HG03565 (cell line): ENCODE measurements around the gene MCM7.

ENCODE experiments used
- ATAC-seq: cut with Tn5 transposase; IDR thresholded peaks from one replicate; pipeline ENCODE4 v1.9.1; 2021; ENCODE audit warnings: mild to moderate bottlenecking, moderate library complexity; ENCODE audit not compliant: unreplicated experiment

Gene MCM7

GRCh38 chr7:100075418-100075817 lies 25.8 kb downstream of the MCM7 start:
- no peak for ATAC-seq

- ATAC-seq: no peak
Measured at GRCh38 chr7:100074841-100075240, 26.4 kb downstream of the MCM7 start.

- ATAC-seq: no peak
Measured at GRCh38 chr7:100072462-100072861, 28.7 kb downstream of the MCM7 start.

GRCh38 chr7:100071018-100071723 lies 30.0 kb downstream of the MCM7 start:
- no peak for ATAC-seq

GRCh38 chr7:100069991-100070390 lies 31.2 kb downstream of the MCM7 start:
- ATAC-seq: no peak

- no peak for ATAC-seq
Measured at GRCh38 chr7:100066953-100067352, 34.2 kb downstream of the MCM7 start.

GRCh38 chr7:100065452-100066186 lies 35.6 kb downstream of the MCM7 start:
- no peak for ATAC-seq

- ATAC-seq: no peak
Measured at GRCh38 chr7:100064162-100064561, 37.0 kb downstream of the MCM7 start.

GRCh38 chr7:100063376-100063775 lies 37.8 kb downstream of the MCM7 start:
- ATAC-seq: no peak

GRCh38 chr7:100061518-100062193 lies 39.5 kb downstream of the MCM7 start:
- no peak for ATAC-seq

- no peak for ATAC-seq
Measured at GRCh38 chr7:100059251-100059739, 41.9 kb downstream of the MCM7 start.

GRCh38 chr7:100057006-100057405 lies 44.2 kb downstream of the MCM7 start:
- ATAC-seq: no peak

GRCh38 chr7:100053215-100053614 lies 48.0 kb downstream of the MCM7 start:
- no peak for ATAC-seq

- ATAC-seq: no peak
Measured at GRCh38 chr7:100051611-100052010, 49.6 kb downstream of the MCM7 start.

- peak; percentile 77 for ATAC-seq
Measured at GRCh38 chr7:100049441-100050291, 51.5 kb downstream of the MCM7 start, which contains the start of gene ZSCAN21. Gene ZSCAN21 (plus strand): TSS chr7:100049774. CDS start chr7:100057007, 7,233 bp downstream.

GRCh38 chr7:100048680-100049079 lies 52.5 kb downstream of the MCM7 start:
- no peak for ATAC-seq

- ATAC-seq: no peak
Measured at GRCh38 chr7:100044718-100045117, 56.5 kb downstream of the MCM7 start.
